Activated CD4-positive, CD25-positive, alpha-beta regulatory T cell treated with anti-CD3 and anti-CD28 coated beads, Interleukin-2, amount 50 U/mL, for 72 hours (primary cell): ENCODE measurements around the gene CDC42BPG.

Source experiments
- DNase-seq: peaks from one replicate; pipeline ENCODE4 v3.0.0; 2021

Gene CDC42BPG

DNA sequence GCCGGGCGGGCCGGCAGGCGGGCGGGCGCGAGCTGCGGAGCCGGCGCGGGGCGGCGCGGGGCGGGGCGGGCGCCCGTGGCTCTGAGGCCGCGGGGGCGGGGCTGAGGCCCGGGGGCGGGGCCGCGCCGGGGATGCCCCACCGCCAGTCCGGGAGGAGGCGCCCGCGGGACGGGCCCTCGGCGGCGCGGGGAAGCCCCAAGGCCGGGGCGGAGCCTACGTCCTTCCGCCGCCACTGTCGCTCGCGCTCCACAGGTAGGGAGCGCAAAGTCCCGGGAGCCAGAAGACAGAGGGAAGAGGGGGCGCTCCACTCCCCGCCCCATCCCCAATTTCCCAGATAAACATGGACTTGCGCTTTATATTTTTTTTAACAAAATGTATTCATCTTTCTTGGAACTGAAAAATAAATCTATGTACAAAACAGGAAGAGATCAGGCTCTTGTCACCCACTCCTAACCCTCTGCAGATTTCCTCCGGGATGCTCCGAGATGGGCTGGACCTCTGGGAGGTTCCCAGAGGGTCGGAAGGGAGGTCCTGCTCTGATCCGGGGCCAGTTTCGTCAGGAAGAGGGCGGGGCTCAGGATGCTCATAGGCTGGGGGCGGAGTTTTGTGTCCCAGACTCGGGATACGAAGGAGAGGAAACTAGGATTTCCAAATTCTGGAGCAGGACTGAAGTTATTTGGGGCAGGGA, 41.2 kb downstream of the CDC42BPG start, which contains the start of gene MAP4K2:
MAP4K2 (minus strand) TSS at position 57 of the 688 bp plus-strand sequence. CDS start 65 bp downstream, outside the sequence.
- DNase-seq = peak; percentile 92

DNA sequence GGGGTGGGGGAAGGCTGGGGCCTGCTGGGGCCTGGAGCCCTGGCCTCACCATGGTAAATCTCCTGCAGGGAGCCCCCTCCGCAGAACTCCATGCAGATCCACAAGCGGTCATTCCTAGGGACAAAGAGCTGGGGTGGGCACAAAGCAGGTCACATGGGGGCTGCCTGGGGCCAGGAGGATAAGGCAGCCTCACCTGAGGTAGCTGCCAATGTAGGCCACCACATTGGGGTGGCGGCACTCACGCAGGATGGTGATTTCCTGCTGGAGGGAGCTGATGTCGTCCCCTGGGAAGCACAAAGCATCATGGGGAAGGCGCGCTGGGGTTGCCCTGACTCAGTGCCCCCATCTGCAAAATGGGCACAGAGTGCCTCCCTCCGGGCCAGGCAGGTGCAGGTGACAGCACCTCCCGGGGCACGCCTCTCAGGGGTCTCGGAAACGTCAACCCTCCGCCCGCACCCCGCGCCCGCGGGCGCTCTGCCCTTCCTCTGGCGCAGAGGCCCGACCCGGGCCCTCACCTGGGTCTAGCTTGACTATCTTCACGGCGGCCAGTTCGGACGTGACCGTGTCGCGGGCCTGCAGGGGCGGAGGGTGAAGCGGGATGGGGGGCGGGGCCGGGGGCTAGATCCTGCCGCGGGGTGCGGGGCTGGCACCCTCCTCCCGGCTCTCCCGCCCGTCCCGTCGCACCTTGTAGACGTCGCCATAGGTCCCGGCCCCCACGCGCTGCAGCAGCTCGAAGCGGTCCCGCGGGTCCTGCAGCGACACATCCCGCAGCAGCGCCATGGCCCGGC, 41.9 kb downstream of the CDC42BPG start:
- DNase-seq = no peak

DNA sequence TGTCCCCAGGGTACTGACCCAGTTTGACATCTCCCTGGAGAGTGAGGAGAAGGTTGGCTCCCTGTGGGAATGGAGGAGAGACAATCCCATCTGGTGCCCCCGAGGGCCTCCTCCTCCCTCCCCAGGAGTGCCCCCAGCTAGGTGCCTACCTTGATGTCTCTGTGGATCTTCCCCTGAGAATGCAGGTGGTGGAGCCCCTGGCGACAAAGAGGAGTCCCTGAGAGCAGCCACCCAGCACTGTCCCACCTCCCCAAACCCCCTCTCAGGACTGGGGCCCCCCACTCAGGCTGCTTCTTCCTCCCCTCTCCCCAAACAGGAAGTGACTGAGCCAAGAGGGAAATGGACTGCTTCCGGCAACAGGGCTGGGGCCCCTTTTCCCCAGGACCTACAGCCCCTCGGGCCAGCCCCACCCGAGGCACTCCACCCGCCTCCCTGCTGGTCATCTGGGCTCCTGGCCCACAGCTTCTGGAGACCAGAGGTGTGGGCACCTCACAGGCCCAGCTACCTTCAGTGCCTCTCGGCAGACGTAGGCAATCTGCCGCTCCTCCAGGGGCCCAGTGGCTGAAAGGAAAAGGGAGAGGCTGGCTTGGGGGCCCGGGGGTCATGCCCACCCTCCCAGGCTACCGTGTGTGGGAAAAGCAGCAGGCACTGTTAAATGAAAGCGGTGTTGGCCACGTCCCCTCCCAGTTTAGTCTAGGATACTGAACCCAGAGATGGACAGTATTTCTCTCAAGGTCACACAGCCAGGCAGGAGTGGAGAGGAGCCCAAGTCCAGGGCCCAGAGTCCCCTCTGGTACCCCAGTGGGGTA, 42.7 kb downstream of the CDC42BPG start:
- no peak for DNase-seq

DNA sequence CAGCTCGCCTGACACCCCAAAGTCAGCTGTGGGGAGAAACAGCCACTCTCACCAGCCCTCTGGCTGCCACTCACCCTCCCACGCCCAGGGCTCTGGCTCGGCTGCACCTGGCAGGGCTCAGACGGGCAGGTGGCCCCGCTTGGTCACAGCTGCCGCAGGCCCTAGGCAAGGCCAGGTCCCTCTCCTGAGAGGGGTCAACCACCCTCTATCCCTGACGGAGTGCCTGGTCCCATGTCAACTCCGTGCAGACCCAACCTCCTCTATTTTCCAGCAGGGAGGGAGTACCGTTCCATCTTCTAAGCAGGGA, 43.3 kb downstream of the CDC42BPG start:
- no peak for DNase-seq

DNA sequence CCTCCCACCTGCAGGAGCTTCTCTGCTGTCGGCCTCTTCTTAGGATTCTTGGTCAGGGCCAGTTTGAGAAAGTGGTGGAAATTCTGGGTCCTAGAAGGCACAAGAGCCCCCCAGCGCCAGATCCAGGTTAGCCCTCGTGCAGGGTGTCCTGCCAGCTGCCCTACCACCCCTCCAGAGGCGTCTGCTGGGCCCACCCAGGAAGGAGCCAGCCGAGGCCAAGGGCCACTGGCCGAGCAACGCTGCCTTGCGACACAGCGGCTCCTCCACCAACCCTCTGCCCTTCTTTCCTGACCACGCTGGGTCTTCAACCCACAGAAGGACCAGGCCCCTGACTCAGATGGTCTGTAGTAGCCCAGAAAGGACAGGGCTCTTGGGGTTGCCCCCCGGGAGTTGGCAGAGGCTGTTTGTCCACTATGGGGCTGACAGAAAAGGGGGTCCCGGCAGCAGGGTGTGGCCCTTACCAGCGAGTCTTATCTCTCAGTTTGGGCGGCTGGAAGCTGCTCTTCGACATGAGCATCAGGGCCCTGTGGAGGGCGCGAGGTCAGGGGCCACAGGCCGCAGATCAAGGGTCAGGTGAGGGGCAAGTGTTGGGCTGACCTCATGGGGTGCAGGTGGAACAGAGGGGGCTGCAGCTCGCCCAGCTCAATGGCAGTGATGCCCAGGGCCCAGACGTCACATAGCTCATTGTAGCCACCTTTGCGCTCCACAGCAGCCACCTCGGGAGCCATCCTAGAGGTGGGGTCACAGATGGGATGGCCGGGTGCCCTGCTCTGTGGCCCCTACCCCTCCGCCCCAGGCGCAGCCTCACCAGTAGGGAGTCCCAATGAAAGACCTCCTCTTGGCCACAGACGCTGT, 43.9 kb downstream of the CDC42BPG start:
- no peak for DNase-seq

DNA sequence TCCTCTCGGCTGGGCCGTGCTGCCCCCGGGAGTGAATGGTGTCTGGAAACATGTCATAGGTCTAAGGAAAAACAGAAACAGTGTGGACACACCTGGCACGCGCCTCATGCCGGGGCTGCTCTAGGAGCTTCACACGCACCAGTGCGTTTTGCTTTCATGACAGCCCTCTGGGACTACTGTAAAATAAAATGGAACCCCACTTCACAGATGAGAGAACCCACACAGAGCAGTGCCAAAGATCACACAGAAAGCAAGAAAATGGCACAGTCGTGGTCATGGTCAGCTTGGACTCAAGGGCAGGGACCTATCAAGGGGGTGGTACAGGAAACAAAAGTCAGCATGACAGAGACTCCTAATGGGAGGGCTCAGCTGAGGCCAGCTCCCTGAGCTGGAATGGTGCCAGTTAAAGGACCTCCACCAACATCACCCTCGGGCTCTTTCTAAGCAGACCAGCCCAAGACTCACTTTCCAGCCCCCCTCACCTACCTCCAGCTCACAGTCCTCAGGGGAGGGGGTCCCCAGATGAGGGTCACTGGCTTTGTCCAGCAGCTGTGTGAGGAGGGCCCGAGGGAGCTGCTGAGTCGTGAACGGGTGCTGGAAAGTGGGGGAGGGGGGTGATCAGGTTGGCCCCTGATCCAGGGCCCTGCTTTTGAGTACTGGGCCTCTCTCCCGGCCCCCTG, 44.7 kb downstream of the CDC42BPG start:
- no peak for DNase-seq

DNA sequence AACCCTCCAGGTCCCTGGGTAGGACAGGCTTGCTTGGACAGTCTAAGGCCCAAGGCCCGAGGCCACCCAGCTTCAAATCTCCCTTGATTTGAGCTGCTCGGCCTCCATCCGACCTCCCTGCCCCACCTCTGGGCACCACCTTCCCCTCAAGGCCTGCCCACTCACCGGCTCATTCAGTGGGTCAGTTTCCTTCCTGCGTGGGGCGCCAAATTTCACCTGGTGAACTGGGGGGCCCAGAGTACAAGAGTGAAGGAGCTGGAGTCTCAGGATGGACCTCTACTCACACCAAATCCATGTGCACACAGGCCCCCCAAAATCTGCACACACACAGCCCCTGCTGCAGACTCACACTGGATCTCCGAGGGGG, 45.2 kb downstream of the CDC42BPG start:
- no peak for DNase-seq

DNA sequence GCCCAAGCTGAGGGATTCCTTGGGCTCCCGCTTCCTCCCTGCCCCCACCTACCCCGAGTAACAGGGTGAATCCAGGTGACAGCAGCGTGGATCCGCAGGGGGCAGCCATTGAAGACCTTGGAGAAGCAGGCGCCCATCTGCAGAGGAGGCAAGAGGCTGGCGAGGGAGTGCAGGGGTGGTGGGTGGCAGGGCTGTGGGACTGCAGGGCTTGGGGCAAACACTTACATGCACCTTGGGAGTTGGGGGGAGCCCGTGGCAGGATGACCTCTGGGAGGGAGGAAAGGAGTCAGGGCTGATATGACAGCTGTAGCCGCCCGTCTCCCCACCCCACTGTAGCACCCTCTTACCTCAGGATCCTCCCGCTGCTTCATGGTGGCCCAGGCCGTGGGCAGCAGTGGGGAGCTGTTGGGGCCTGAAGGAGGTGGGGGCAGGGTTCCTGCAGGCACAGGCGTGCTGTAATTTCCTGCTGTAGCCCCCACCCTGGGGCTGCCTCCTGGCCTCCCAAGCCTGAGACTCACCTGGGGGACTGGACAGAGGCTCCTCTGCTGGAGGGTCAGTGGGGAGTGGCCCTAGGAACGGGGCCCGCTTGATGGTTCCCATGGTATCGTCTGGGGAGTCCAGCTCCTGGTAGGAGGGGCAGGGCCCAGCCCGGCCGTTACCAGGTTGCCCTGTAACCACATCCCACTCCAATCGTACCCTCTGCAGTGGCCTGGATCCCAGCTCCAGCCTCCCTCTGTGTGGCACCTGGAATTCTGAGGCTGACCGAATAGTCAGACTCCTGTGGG, 47.5 kb downstream of the CDC42BPG start:
- no peak for DNase-seq

DNA sequence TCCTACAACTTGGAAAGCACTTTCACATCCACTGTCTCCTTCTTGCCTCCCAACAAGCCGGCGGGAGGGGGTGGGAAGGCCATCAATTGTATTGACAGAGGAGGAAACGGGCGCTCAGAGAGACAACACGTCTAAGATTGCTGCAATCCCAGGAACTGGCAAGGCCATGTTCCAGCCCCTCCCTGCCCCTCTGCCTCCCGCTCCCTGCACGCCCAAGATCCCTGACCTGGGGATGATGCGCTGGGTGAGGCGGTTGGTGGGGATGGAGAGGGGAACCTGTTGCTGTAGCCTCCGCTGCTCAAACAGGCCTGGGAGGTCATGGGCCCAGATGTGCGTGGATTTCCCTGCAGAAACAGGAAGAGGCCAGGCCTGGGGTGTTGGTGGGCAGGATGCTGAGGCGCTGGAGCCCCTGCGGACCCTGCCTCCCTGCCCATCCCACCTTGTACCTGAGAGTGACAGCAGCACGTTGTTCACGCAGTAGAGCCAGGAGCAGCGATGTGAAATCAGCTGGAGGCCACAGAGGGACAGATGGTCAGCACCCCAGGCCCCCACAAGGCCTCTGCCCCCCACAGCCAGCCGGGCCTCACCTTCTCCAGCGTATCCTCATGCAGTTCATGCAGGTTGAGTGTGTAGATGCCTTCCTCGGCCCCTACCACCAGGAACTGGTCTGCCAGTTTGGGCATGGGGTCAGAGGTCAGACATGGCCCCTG, 48.3 kb downstream of the CDC42BPG start:
- peak; percentile 19 for DNase-seq

DNA sequence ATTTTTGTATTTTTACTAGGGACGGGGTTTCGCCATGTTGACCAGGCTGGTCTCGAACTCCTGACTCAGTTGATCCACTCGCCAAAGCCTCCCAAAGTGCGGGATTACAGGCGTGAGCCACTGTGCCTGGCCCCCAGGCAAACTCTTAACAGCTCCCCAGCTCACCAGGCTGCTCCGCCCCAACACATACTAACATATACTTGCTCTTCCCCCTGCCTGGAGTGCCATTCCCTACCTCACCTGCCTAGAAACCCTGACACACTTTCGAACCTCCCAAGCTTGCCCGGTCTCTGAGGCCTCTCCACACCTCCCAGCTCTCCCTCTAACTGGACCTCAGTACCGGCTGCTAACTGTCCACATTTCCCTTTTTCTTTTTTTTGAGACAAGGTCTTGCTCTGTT, 49.9 kb downstream of the CDC42BPG start:
- peak; percentile 13 for DNase-seq

DNA sequence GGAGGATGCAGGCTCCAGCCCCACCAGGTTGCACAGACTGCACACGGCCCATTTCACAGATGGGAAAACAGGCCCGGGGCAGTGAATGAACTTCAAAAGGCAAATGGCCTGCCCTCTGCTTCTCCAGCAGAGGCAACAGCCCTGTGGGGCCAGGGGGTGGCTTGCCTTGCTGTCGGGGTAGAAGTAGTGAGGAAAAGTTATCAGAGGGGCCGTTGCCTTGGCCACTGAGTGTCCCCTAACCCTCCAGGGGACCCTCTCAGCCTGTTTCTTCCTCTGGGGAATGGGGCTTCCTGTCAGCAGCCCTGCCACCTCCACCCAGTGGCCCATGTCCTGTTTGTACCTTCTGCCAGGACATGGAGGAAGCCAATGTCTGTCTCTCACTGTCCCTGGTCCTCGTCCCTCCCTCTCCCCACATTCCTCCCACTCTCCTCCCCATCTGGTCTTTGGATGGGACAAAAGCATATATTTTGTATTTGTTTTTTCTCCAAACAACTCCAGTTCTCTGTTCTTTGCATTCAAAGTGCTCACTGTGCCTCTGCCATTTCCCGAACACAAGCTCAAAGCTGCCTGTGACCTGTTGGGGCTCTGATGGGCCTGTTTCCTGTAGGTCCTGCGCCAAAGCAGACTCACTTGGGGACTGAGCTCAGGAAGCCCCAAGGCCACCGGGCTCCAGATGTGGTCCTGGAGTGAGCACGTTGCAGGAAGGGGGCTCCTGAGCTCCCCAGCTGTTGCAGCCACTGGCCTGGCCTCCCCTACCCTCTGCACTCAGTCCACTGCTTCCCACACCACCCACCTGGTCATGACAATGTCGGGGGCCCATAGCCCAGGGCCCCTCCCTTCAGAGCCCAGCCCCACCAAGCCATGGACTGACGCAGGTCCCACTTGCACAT, 50.9 kb downstream of the CDC42BPG start:
- DNase-seq = peak; percentile 25

DNA sequence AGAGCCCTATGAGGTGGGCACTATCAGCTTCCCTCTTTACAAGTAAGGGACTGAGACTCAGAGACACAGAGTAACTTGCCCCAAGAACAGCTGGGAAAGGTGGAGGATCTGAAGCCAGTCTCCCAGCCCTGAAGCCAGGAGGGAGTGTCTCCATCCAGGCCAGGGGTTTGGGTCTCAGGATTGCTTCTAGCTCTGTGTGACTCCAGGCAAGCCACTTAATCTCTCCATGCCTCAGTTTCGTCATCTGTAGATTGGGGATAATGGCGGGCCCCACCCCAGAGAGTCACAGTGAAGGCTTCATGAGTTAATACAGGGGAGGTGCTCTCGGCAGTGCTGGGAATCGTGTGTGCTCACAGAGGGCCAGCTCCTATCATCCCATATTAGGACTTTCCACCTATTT, 52.0 kb downstream of the CDC42BPG start:
- DNase-seq = peak; percentile 28

DNA sequence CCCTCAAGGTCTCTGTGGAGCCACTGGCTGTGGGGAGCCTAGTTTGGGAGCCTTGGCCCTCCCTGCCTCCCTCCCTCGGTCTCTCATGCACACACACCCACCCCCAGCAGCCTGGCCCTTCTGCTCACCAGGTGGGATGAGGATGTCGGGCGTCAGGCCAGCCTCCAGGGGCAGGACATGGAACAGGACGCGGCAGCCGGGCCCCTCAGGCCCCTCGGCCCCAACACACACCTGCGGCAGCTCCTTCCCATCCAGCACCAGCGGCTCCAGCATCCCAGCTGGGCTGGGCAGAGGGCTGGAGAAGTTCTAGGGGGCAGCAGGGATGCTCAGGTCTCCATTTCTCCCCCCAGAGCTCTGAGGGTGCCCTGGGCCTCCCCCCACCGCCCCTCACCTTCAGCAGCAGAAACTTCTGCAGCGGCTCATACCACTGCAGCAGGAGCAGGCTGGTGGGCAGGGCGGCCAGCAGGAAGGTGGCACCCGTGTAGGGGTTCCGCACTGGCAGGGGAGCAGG, 52.6 kb downstream of the CDC42BPG start:
- peak; percentile 25 for DNase-seq

DNA sequence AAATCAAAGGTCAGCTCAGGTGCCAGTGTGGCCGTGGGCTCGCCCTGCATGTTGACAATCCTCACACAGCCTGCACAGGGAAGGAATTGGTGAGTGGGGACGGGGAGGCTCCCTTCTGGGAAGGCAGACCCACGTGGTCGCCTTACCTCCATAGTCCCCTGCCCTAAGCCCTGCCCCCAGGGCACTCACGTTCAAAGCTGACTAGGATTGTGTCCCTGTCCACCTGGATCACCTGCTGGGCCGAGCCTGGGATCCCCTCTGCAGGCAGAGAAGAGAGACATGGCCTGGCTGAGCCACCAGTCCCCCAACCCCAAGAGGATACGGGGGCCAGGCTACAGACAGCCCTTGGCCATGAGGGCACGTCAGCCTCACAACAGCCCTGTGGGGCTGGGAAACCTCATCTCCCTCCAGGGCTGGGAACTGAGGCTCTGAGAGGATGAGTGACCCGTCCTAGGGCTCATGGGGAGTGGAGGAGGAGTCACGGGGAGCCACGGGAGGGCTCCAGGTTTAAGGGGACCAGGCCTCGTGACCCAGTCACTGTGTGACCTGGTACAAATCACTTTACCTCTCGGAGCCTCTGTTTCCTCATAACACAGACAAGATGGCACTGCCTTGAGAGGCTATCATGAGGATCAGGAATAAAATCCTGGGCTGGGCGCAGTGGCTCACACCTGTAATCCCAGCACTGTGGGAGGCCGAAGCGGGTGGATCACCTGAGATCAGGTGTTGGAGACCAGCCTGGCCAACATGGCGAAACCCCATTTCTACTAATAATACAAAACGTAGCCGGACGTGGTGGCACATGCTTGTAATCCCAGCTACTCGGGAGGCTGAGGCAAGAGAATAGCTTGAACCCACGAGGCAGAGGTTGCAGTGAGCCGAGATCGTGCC, 54.0 kb downstream of the CDC42BPG start:
- peak; percentile 4 for DNase-seq

DNA sequence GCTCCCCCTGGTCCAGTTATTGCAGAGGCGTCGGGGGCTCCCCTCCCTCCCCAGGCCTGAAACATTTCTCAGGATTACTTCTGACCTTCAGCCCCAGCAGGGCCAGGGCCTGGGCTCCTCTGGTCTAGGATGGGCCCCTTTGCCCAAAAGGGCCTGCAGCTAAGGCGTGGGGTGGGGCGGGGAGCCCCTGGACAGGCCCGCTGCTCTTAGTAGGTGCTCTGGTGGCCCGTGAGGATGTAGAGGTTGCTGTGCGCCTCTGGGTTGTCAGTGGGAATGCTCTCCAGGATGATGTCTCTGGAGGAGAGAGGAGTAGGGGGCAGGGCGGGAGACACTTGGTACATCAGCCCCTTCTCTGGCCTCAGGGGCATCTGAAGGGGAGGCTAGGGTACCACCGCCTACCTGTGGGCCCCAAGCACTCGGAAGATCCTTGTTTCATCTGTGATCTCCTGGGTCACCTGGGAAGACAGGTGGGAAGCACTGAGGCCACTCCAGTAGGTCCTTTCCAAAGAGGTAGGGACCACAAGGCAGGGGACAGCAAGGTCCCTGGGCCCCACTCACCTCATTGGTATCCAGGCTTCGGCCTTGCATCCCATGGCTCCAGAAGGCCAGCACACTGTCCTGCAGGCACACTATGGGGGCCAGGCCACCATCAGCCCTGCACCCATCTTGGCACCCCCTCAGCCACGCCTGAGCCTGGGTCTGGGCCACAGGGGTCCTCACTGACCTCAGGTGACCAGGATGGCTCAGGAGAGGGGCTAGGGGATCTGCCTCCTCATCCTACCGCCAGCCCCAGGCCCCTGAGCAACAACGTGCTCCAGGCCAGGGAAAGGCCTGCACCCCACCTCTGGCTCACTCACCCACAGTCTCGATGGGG, 54.9 kb downstream of the CDC42BPG start:
- DNase-seq = peak; percentile 26

DNA sequence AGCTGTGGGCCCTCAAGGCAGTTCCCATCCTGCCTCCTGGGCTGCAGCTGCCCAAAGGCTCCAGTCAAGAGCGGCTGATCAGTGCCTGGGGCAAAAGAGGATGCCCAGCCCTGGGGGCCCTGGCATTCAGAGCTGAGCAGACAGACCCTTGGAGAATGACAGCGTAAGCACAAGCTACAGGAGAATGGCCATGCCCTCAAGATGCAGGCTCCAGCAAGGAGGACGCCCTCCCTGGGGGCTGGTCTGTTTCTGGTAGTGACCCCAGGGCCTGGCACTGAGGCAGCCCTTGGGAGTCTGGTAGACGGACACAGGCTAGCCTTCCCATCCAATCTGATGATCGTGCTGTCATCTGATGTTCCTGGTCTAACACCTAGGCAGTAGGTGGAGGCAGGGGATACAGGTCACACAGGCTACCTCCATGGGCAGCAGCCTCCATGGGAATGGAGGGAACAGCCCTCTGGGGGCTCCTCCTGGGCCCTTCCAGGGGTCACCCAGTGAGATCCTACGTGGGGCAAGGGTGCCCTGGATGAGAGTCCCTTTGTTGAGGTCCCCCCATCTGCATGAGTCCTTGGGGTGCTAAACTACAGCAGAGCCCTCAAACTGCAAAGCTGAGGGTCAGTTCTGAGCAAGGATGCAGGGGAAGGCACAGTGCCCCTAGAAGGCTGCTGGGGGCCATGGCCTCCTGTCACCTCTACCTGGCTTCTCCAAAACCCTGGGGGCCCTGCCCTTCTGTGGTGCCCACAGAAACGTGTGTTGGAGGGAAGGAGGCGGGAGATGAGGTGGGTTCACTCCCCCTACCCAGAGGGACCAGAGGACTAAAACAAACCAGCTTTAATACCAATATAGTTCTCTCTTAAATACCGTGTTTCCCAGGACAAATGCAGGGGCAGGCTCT, 55.9 kb downstream of the CDC42BPG start:
- DNase-seq = peak; percentile 27
